ENCODE measurements around the gene RNLS. TPM values are rescaled to one million over a fixed set of nuclear protein-coding genes. Genes with fewer than 3 reads are reported as not detected.

Gene RNLS
- total and polyA plus RNA-seq, 2 of the 4 experiments (the other 2 are of a cell fraction), result 4.5 to 7.0 TPM

DNA sequence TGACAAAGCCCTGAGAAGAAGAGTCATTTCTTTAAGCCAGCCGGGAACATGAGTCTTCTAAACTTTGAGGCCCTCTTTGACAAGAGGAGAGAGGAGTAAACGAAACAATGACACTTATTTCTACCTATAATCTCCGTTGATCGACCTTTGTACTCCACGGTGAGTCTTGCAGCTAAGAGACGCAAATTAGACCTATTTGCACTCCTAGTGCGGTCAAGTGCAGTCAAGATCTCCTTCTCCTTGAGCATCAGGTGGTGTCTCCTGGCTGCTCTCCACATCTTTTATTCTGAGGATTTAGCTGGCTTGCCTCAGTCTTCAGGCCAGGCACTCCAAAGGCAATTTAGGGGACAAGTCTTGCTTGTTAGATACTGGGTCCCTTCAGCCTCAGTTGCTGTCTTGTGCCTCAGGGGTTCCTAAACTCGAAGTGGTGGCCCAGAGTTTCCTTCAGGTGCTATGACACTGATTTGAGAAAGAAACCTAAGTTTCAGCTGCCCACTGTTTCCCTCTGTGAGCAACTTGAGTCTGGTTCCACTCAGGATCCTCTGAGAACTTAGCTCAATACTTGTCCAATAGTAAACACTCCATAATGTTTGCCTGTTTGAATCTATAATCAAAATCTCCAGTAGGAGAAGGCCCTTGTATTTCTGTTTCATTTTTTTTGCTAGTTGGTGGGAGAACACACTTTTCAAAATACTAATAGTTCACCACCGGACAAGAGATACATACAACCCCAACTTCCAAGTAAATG, 312.9 kb downstream of the RNLS start:
- ChIA-PET POLR2A (ENCODE audit: unreplicated experiment) (no interaction called here), CTCF (no interaction called here)
- Histone ChIP-seq H2AFZ (replicated peaks; ENCODE audit: low read length, poor library complexity) (no peak overlapping the region), H2BK20ac (ENCODE audit: low read depth, low read length) (peak overlapping the region; percentile 75), H3K79me1 (ENCODE audit: low read depth in 1 of 2, low read length in 2 of 2) (no peaks in the 10 kb centered on the region), H3K27me3 (ENCODE audit: control insufficient read depth, insufficient read depth, low read length) (no peaks in the 10 kb centered on the region), H3K14ac (replicated peaks; ENCODE audit: low read depth, low read length) (peak overlapping the region; percentile 53), H3K4me1 (ENCODE audit: control insufficient read depth, insufficient read depth, low read length) (peaks cover 15% of the 10 kb centered on the region), H2BK120ac (ENCODE audit: low read depth, low read length) (peak overlapping the region; percentile 57), H3K56ac (ENCODE audit: extremely low read depth, insufficient read depth, low read length) (no peak overlapping the region), H3K36me3 (ENCODE audit: control insufficient read depth, insufficient read depth, low read length) (no peaks in the 10 kb centered on the region), H3K27ac (ENCODE audit: insufficient read depth, low read length) (peak overlapping the region; percentile 14; the same call in 1 of the 2 replicates), H2BK5ac (ENCODE audit: low read depth, low read length, poor library complexity, severe bottlenecking) (no peak overlapping the region), H3K9me3 (ENCODE audit: control insufficient read depth, insufficient read depth, low read length) (no peaks in the 10 kb centered on the region), H4K5ac (ENCODE audit: low read depth, low read length) (no peak overlapping the region), H4K20me1 (ENCODE audit: insufficient read depth, low read length) (peaks cover 6% of the 10 kb centered on the region; the same call in 1 of the 2 replicates), H3K4me3 (ENCODE audit: insufficient read depth, low read depth, low read length) (no peak overlapping the region), H4K91ac (ENCODE audit: insufficient read depth, low read depth, low read length) (peak overlapping the region; percentile 13), H3K4ac (ENCODE audit: low read depth, low read length) (peak overlapping the region; percentile 42), H3K23ac (ENCODE audit: low read depth, low read length) (peak overlapping the region; percentile 28; the same call in 1 of the 2 replicates), H3K9ac (ENCODE audit: low read depth, low read length) (no peak overlapping the region), H2AK5ac (ENCODE audit: low read depth, low read length) (peak overlapping the region; percentile 79; the same call in 1 of the 2 replicates), H2BK15ac (ENCODE audit: low read depth, low read length) (peak overlapping the region; percentile 49; the same call in 1 of the 3 replicates), H3K18ac (ENCODE audit: low read depth, low read length) (peak overlapping the region; percentile 76), H3K9me1 (ENCODE audit: insufficient read depth, low read length) (peaks cover 21% of the 10 kb centered on the region), H2AK9ac (replicated peaks; ENCODE audit: low read depth, low read length, poor library complexity) (no peak overlapping the region), H3K4me2 (ENCODE audit: low read depth, low read length) (no peak overlapping the region), H4K8ac (ENCODE audit: low read depth in 2 of 2, low read length in 2 of 2) (peak overlapping the region in 1 of 2 experiments; percentile 53; a peak in 1 of 4 replicates)
- intact Hi-C loops (cut with micrococcal nuclease), result loop anchor here (10.0 kb wide), 1 partner anchor 405 kb away; the partner anchor contains the start of genes KLLN and PTEN
- BruUV-seq (replicated peaks), result no TSS peak
- DNase-seq (no peak), ATAC-seq (ENCODE audit: low read depth) (peak; percentile 19)
- in situ Hi-C loops (cut with MboI; ENCODE audit: low sequenced_read_pairs), result no loop called here
- no peak for TF ChIP-seq MAFK (IDR thresholded peaks at IDR 0.05; ENCODE audit: low read depth, low read length)
- TF ChIP-seq MAZ (IDR thresholded peaks at IDR 0.05; ENCODE audit: borderline replicate concordance, low read depth, low read length), result no peak
- TF ChIP-seq SMC3 (IDR thresholded peaks at IDR 0.05; ENCODE audit: low read depth, low read length), result no peak
- no peak for TF ChIP-seq MXI1 (IDR thresholded peaks at IDR 0.05; ENCODE audit: borderline replicate concordance, low read depth, low read length)
- TF ChIP-seq RAD21 (IDR thresholded peaks at IDR 0.05; ENCODE audit: low read length), result no peak
- no CpG with 5 or more reads among the region's 9 CpGs for WGBS, 2 experiments (ENCODE audit: extremely low coverage in 2 of 2, insufficient read length in 1 of 2)
- dilution Hi-C loops (cut with HindIII; ENCODE audit: low sequenced_read_pairs, unreplicated experiment), result no loop called here

Measured in IMR-90 (cell line).